HL-60/S4 treated with phorbol 12-myristate 13-acetate at 8.2 ng/mL for 4 days and 3 days (cell line): ENCODE data around the gene ABTB1.
"Not testable (repeated sequence)": the region's sequence is repeated elsewhere in the genome, so short reads cannot be mapped to it uniquely, and the experiment has no call there.

Experiments used
- in situ Hi-C: fragments of 300-500 bp; cut with MboI; formaldehyde crosslinking; loops from 2 replicates; pipeline ENCODE4 v1.15.0; 2022; ENCODE audit warnings: low sequenced_read_pairs

Gene ABTB1

GRCh38 chr3:127701280-127701911, 28.6 kb downstream of the ABTB1 start:
- in situ Hi-C loops = no loop called here

GRCh38 chr3:127702151-127702578, 29.4 kb downstream of the ABTB1 start:
- in situ Hi-C loops = no loop called here

DNA sequence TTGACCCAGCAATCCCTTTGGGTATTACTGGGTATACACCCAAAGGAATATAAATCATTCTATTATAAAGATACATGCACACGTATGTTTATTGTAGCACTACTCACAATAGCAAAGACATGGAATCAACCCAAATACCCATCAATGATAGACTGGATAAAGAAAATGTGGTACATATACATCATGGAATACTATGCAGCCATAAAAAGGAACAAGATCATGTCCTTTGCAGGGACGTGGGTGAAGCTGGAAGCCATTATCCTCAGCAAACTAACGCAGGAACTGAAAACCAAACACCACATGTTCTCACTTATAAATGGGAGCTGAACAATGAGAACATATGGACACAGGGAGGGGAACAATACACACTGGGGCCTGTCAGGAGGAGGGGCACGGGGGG, 32.1 kb downstream of the ABTB1 start:
- in situ Hi-C loops = not testable (repeated sequence)

DNA sequence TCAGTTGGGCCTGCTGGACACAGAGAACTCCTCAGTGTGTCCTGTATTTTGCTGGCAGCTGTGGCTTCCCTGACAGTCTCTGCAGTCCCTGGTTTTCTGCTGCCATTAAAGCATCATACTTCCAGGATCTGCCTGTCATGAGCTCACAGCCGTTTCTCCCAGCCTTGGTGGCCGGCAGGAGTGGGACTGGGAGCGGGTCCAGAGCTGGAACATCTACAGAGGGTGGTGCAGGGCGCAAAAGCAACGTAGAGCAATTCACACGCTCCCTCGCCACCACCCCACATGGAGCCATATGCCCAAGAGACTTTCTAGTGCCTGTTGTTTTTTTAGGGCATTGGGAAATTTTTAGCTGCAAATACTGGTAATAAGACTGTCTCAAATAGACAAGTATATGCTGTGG, 33.6 kb downstream of the ABTB1 start:
- in situ Hi-C loops = no loop called here

GRCh38 chr3:127706785-127707351, 34.1 kb downstream of the ABTB1 start:
- in situ Hi-C loops = no loop called here

DNA sequence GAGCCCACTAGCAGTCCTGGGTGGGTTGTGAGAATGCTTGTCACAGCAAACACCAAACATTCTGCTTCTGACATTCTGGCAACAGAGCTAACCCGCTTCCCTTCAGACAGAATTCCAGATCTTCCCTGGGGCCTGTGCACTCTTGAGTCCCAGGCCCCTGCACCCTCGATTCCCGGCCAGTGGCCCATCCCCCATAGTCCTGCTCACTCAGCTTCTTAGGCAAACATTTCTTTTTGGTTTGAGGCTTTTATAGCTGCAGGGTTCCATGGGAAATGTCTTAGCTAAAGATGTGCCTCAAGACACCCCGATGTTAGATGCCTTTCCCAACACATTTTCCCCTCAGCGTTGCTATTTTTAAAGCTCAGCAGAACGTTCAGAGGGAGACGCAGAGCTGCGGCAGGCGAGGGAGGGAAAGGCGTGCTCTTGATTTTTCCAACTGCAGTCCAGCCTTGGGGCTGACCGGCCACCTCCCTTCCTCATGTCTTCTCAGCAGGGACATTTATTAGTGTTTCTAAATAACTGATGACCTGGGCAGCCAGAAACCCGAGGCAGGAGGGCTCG, 35.2 kb downstream of the ABTB1 start:
- in situ Hi-C loops = no loop called here

DNA sequence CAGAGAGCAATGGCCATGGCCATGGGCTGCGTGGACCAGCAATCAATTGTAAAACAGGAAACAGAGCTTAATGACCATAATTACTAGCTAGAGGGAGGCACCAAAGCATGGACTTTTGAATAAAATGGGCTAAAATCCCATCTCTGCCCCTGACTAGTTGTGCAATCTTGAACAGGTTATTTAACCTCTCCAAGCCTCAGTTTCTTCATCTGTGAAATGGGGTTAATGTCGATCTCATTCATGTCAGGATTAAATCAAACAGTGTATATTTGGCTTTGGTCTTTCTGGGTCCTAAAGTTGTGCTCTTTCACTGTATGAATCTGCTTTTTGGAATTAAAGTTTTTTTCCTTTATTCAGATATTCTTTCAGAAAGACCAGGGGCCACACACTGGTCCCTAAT, 36.1 kb downstream of the ABTB1 start:
- in situ Hi-C loops = no loop called here

GRCh38 chr3:127709320-127710060, 36.7 kb downstream of the ABTB1 start:
- in situ Hi-C loops = no loop called here

GRCh38 chr3:127710155-127710941, 37.6 kb downstream of the ABTB1 start:
- in situ Hi-C loops = no loop called here

DNA sequence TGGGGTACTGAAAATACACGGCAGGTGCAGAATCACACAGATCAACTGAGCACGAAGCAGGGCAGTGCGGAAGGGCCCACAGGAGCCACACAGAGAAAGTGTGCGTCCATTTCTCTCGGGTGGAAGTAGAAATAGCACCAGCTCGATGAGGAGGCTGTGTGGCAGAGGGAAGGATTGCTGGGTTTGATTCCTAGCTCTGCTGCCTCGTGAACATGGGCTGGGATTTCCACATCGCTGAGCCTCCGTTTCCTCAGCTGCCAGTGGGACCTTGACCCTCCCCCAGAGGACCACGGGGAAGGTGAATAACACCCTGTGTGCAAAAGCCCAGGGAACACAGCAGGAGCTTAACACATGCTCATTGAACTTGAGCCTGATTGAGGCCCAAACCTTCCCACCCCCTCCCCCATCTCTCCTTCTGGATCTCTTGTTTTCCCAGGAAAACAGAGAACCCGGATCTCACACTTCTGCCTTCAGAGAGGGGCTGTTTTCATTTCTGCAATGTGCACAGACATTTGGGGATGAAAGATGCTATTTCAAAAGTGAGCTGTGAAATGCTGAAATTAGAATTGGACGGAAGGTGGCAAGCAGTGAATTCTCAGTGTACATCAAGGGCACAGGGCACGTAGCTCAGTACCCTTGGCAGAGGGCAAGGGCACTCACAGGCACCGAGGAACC, 38.4 kb downstream of the ABTB1 start:
- in situ Hi-C loops = no loop called here

DNA sequence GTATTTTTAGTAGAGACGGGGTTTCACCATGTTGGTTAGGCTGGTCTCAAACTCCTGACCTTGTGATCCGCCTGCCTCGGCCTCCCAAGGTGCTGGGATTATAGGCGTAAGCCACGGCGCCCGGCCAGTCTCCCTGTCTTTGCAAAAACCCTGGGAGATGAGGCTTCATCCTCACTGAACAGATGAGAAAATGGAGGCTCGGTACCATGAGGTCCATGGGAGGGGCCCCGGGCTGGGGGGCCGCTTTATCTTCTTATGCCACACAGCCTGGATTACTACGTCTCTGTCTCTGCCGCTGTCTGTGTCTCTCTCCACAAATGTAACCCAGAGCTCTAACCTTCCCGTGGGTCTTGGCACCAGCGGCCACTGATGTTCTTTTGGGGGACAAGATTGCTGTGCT, 39.1 kb downstream of the ABTB1 start:
- in situ Hi-C loops = no loop called here

DNA sequence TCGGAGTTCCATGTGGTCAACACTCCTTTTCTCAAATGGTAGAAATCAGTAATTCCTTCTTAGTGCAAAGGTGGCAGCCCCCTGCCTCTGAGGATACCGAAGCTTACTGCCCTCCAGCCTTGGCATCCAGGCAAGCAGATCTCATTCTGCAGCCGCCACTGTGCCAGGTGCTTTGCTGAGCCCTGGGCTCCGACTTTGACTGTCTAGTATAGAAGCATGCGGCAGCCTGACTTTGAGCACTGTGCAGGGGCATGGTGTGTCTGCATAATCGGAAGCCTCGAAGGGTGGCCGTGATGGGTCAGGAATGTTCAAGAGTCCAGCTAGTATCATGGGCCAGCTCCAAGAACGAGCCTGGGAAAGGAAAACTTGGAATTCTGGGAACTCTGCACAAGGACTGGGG, 39.7 kb downstream of the ABTB1 start:
- in situ Hi-C loops = no loop called here

DNA sequence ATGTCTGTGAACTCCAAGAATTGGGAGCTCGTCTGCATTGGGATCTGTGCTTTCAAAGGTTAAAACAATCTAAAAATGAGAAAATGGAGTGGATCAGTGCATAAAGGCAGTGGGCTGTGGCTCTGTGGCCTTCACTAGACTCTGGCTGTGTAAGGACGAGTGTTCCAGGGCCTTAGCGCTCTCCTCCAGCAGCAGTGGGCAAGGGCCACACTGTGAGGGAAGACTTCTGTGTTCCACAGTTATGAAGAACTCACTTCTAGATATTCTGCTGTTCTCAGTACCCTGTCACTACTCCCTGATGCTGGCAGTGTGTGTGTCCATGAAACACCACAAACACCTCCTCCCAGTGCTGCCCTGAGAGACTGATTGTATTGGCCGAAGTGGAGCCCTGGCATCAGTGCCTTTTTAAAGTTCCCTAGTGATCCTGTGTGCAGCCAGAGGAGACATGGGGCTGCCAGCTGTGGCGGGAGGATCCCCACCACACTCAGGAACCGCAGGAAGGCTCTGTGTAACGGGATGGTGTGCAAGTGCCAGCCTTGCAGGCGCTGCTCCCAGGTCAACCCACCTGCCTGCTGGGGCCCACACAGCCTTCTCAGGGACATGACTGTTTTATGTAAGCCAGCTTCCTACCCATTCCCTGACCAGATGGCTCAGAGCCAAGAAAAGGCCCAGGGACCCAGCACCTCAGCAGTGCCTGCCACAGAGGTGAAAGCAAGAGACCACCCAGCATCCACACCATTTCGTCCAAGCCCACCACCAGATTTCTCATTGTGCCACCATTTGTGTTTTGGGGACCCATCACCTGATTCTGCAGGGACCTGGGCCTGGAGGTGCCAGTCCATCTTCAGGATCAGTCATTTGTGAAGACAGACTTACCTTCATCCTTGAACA, 40.4 kb downstream of the ABTB1 start:
- in situ Hi-C loops = no loop called here

DNA sequence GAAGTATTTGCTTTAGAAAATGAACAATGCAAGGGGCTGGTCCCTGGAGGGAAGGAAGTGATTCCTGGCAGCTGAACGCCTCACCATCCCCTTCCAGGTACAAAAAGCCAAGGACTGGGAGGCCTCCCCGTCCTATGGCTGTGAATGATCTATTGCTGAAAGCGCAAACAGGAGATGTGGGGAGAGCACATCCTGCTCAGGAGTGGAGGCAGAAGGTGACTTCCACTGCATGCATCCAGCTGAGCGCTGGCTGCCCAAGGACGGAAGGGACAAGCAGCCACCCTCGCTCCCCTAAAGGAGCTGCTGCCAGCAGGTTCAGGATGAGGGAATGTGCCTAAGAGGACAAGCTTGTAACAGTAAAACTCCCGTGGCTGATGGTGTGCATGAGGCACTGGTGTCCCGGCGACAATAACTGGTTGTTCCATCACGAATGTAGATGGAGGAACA, 41.4 kb downstream of the ABTB1 start:
- in situ Hi-C loops = no loop called here

- in situ Hi-C loops = no loop called here
Measured at GRCh38 chr3:127714866-127715265, 42.1 kb downstream of the ABTB1 start.

DNA sequence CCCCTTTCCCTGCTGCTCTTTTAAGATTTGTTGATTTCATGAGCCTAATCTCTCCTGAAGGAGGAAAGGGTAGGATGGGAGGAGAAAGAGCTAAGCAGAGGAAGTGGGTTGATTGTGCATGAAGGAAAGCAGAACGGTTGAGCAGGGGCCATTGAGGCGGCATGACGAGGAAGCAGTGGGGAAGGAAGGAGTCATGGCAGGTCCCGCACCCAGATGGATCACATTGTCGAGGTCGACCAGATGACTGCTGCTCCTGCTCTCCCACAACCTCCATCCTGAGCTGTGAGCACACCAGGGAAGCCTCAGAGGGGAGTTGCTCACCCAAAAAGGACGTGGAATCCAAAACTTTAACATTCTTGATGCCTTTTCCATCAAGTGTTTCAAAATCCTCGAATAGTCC, 42.8 kb downstream of the ABTB1 start:
- in situ Hi-C loops = no loop called here

DNA sequence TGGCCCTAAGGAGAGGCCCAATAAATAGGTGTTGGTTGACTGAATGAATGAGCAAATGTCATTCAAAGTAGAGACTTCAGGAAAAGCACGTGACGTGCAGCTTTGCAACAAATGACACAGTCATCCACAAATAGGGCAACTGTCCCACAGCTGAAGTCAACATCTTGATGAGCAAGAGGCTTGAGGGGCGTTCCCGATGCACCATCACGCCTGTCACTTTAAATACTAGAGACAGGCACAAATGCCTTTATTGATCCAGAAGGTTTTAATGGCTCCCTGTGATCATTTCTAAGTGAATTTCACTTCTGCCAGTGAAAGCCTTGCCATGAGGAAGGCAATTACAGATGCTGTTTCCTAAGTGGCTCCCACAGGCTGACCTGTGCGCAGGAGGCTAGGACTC, 43.6 kb downstream of the ABTB1 start:
- in situ Hi-C loops = no loop called here

GRCh38 chr3:127717357-127718244, 44.8 kb downstream of the ABTB1 start:
- in situ Hi-C loops = no loop called here
